Adrenal gland (tissue), 12 donors: Measurements from ENCODE around the gene CDKN1A. TPM values are rescaled to one million over a fixed set of nuclear protein-coding genes. Genes with fewer than 3 reads are reported as not detected.
A peak's percentile ranks its signal among the peaks of the same experiment; 100 is the strongest.

Experiments used
- DNase-seq, 7 donors: peaks; one replicate each; pipeline ENCODE4 v3.0.0-alpha.2; 2019 to 2020
- H3K27ac ChIP-seq, 5 donors: fragments of 200-600 bp; sonication (generic) in 4 of 5; 1 replicate in 3 of 5; 2 replicates in 2 of 5; pipeline versions ENCODE4 v1.5.1 to v1.8.0; 2016 to 2020; ENCODE audit warnings: mild to moderate bottlenecking in 1 of 5
- H3K27me3 ChIP-seq: fragments of 200-600 bp; 2 replicates; pipeline ENCODE4 v1.8.0; 2021
- H3K36me3 ChIP-seq, 2 donors: fragments of 200-600 bp; replicated peaks in 1 of 2; 1 replicate in 1 of 2; 2 replicates in 1 of 2; pipeline versions ENCODE4 v1.5.1 to v1.8.0; 2018 to 2022
- H3K4me1 ChIP-seq, 2 donors: fragments of 200-600 bp; replicated peaks in 1 of 2; 1 replicate in 1 of 2; 2 replicates in 1 of 2; pipeline versions ENCODE4 v1.5.1 to v1.8.0; 2018 to 2021
- H3K4me3 ChIP-seq, 4 donors: fragments of 200-600 bp; sonication (generic) in 3 of 4; one replicate each; pipeline ENCODE4 v1.5.1; 2016 to 2018
- H3K9me3 ChIP-seq, 3 donors: fragments of 200-600 bp; sonication (generic) in 1 of 3; replicated peaks in 1 of 3; 1 replicate in 2 of 3; 2 replicates in 1 of 3; pipeline versions ENCODE4 v1.5.1 to v1.8.0; 2016 to 2021
- POLR2A ChIP-seq, 2 donors: fragments of 450-650 bp; IDR thresholded peaks; one replicate each; pipeline ENCODE4 v1.6.1; 2017; ENCODE audit warnings: antibody characterized with exemption in 2 of 2, mild to moderate bottlenecking in 2 of 2, moderate library complexity in 1 of 2
- WGBS, 4 donors: extraction: QIAGEN DNeasy Blood & Tissue Kit in 2 of 4; methylation state at CpG; one replicate each; pipeline versions ENCODE4 v1.1.5 to v1.1.7; 2013 to 2017; 5-methylcytosine and 5-hydroxymethylcytosine counted together
- intact Hi-C, 2 donors: fragments of 100-400 bp; cut with DNase I; formaldehyde crosslinking; loops; one replicate each; pipeline versions ENCODE4 v1.14.1 to v1.15.0; 2022 to 2023
- polyA plus RNA-seq, 3 donors: library from polyadenylated mRNA; stranded (reverse); fragments of 200-250 nt in 2 of 3; fragments of 350-450 nt in 1 of 3; fragmentation: Illumina TruSeq in 1 of 3; extraction: RNeasy Lipid Tissue Mini Kit (QIAGEN cat#74804) in 1 of 3; gene quantifications; one replicate each; pipeline ENCODE4 v1.2.3, GENCODE V29; 2013 to 2014
- total RNA-seq, 9 donors: library from RNA; depleted of rRNA in 4 of 9; stranded (reverse); fragments of >200 nt in 4 of 9; fragments of 120-200 nt in 1 of 9; fragmentation: NEBNext Ultra II Directional in 1 of 9; extraction: Animal tissue kit (Norgen Biotek cat#: 25700) in 1 of 9; gene quantifications; one replicate each; pipeline versions ENCODE4 v1.1.0 to v1.2.4, GENCODE V29; 2013 to 2023
- TF ChIP-seq, protein P1 (sequence below), 6 experiments: fragments of 450-650 bp in 4 of 6; fragments of 200-600 bp in 2 of 6; sonication (generic) in 1 of 6; IDR thresholded peaks; 1 replicate in 5 of 6; 2 replicates in 1 of 6; pipeline versions ENCODE4 v1.5.1 to v1.8.0; 2016 to 2021; ENCODE audit warnings: antibody characterized with exemption in 6 of 6, mild to moderate bottlenecking in 2 of 6, moderate library complexity in 1 of 6
- donor health status: healthy with polysubstance abuse.
- donor health status: Bipolar disorder and iron deficiency.
- donor health status: DM: yes; HTN: yes; CAD: no.
- donor health status: DM: no; HTN: no; CAD: no.
- donor health status: DM: no; HTN: no; CAD: no.
- donor health status: DM: yes; HTN: yes; CAD: no.

The CDKN1A gene
- total and polyA plus RNA-seq, 12 donors = 18.8 to 154 (median 67.3) TPM

- no peak overlapping the region for H3K4me3 ChIP-seq
- 93 to 97% (median 95%) methylated on average over 7 of the region's 7 CpGs for WGBS, 4 donors
- peaks cover 0 to 26% of the 10 kb centered on the region in 2 donors for H3K4me1 ChIP-seq
- no peak for TF ChIP-seq POLR2A (IDR thresholded peaks at IDR 0.05)
- TF ChIP-seq, protein P1, sequence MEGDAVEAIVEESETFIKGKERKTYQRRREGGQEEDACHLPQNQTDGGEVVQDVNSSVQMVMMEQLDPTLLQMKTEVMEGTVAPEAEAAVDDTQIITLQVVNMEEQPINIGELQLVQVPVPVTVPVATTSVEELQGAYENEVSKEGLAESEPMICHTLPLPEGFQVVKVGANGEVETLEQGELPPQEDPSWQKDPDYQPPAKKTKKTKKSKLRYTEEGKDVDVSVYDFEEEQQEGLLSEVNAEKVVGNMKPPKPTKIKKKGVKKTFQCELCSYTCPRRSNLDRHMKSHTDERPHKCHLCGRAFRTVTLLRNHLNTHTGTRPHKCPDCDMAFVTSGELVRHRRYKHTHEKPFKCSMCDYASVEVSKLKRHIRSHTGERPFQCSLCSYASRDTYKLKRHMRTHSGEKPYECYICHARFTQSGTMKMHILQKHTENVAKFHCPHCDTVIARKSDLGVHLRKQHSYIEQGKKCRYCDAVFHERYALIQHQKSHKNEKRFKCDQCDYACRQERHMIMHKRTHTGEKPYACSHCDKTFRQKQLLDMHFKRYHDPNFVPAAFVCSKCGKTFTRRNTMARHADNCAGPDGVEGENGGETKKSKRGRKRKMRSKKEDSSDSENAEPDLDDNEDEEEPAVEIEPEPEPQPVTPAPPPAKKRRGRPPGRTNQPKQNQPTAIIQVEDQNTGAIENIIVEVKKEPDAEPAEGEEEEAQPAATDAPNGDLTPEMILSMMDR (IDR thresholded peaks at IDR 0.05) = no peak
- no peak overlapping the region for H3K27ac ChIP-seq
- H3K27me3 ChIP-seq = no peaks in the 10 kb centered on the region
- no peaks in the 10 kb centered on the region for H3K36me3 ChIP-seq
- DNase-seq = no peak
- intact Hi-C loops = loop anchor here in 1 of 2 donors (5.0 kb wide), 1 partner anchor 48 kb away; no protein-coding TSS in a partner anchor
- H3K9me3 ChIP-seq = no peaks in the 10 kb centered on the region
Measured at GRCh38 chr6:36674942-36675341, 3.6 kb upstream of the CDKN1A start.

DNA sequence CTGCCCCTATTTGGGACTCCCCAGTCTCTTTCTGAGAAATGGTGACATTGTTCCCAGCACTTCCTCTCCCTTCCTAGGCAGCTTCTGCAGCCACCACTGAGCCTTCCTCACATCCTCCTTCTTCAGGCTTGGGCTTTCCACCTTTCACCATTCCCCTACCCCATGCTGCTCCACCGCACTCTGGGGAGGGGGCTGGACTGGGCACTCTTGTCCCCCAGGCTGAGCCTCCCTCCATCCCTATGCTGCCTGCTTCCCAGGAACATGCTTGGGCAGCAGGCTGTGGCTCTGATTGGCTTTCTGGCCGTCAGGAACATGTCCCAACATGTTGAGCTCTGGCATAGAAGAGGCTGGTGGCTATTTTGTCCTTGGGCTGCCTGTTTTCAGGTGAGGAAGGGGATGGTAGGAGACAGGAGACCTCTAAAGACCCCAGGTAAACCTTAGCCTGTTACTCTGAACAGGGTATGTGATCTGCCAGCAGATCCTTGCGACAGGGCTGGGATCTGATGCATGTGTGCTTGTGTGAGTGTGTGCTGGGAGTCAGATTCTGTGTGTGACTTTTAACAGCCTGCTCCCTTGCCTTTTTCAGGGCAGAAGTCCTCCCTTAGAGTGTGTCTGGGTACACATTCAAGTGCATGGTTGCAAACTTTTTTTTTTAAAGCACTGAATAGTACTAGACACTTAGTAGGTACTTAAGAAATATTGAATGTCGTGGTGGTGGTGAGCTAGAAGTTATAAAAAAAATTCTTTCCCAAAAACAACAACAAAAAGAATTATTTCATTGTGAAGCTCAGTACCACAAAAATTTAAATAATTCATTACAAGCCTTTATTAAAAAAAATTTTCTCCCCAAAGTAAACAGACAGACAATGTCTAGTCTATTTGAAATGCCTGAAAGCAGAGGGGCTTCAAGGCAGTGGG is 2.1 kb upstream of the CDKN1A start:
- no peak overlapping the region for H3K4me3 ChIP-seq
- WGBS, 4 donors = 66 to 80% (median 73%) methylated on average over 3 to 4 of the region's 4 CpGs
- H3K4me1 ChIP-seq = peaks cover 0 to 31% of the 10 kb centered on the region in 2 donors
- no peaks in the 10 kb centered on the region for H3K27me3 ChIP-seq
- peak overlapping the region in 3 of 5 donors; percentile 95 to 98 (median 96) for H3K27ac ChIP-seq
- TF ChIP-seq, protein P1 (IDR thresholded peaks at IDR 0.05) = no peak
- TF ChIP-seq POLR2A (IDR thresholded peaks at IDR 0.05) = no peak
- H3K9me3 ChIP-seq = no peaks in the 10 kb centered on the region
- intact Hi-C loops = loop anchor here in 1 of 2 donors (5.0 kb wide), 1 partner anchor 49 kb away; no protein-coding TSS in a partner anchor
- H3K36me3 ChIP-seq = no peaks in the 10 kb centered on the region
- DNase-seq = no peak

- no peak for TF ChIP-seq POLR2A (IDR thresholded peaks at IDR 0.05)
- TF ChIP-seq, protein P1 (IDR thresholded peaks at IDR 0.05) = no peak
- 44 to 56% (median 52%) methylated on average over 6 to 7 of the region's 7 CpGs for WGBS, 4 donors
- Histone ChIP-seq H3K27ac (peak overlapping the region in 4 of 5 donors; percentile 32 to 98 (median 96)), H3K27me3 (no peaks in the 10 kb centered on the region), H3K4me3 (no peak overlapping the region), H3K36me3 (no peaks in the 10 kb centered on the region), H3K9me3 (no peaks in the 10 kb centered on the region), H3K4me1 (peaks cover 4 to 38% of the 10 kb centered on the region in 2 donors)
- intact Hi-C loops = loop anchor here in 1 of 2 donors (5.0 kb wide), 1 partner anchor 50 kb away; no protein-coding TSS in a partner anchor
- DNase-seq = no peak
Measured at GRCh38 chr6:36677059-36677749, 1.3 kb upstream of the CDKN1A start.
